ENCODE data around the gene MRPS5. TPM values are rescaled to one million over a fixed set of nuclear protein-coding genes. Genes with fewer than 3 reads are reported as not detected.

Gene MRPS5
- total RNA-seq, 1 donor from 2014 or later = 93.6 TPM

- Mint-ChIP-seq H3K9me3 (no peaks in the 10 kb centered on the region), H3K27me3 (ENCODE audit: insufficient read depth) (no peaks in the 10 kb centered on the region), H3K36me3 (ENCODE audit: low read depth) (peaks cover 49% of the 10 kb centered on the region), H3K27ac (peak overlapping the region; percentile 87), H3K4me3 (peak overlapping the region; percentile 33), H3K4me1 (ENCODE audit: low read depth) (peaks cover 76% of the 10 kb centered on the region)
- intact Hi-C loops (cut with micrococcal nuclease) = no loop called here
- DNase-seq (ENCODE audit: low spot score) = no peak
Observed at GRCh38 chr2:95046371-95047112, 75.1 kb downstream of the MRPS5 start.

- Mint-ChIP-seq H3K27me3 (ENCODE audit: insufficient read depth) (no peaks in the 10 kb centered on the region), H3K4me1 (ENCODE audit: low read depth) (peaks cover 72% of the 10 kb centered on the region), H3K9me3 (no peaks in the 10 kb centered on the region), H3K36me3 (ENCODE audit: low read depth) (peaks cover 40% of the 10 kb centered on the region), H3K27ac (no peak overlapping the region), H3K4me3 (no peak overlapping the region)
- intact Hi-C loops (cut with micrococcal nuclease) = no loop called here
- no peak for DNase-seq (ENCODE audit: low spot score)
Observed at GRCh38 chr2:95044601-95045000, 77.0 kb downstream of the MRPS5 start.

DNA sequence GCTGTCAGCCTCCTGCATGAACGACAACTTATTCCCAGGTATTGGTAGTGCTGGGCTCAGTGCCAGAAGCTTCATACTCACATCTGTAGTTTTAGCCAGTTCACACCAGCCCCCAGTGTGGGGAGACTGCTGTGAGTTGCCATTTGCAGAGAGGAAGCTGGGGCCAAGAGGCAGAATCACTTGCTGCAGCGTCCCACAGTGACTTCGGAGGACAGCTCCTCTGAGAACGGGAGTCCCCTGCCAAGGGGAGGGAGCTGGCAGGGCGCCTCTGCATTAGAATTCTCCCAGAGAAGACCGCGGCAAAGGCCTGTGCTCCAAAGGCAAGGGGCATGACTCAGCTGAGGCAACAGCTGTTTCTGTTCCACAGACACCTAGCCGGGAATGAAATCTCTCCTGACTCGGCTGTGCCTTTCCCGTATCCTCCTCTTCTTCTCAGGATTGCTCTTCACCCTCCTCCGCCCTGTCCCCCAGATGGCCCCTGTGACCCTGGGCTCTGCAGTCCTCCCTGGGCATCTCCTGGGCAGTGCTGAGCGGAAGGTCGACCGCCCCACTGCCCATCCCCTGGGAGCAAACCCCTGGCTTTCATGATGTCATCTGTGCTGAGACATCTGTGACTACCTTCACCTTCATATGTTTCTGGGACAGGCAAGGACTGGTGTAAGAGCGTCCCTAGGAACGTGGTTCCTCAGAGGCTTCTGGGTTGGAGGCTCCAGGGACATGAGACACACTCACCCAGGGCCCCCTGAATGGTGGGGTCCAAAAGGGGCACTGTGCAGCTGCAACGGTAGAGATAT lies 78.1 kb downstream of the MRPS5 start:
- intact Hi-C loops (cut with micrococcal nuclease) = loop anchor here (1.0 kb wide), 1 partner anchor 8 kb away; no protein-coding TSS in a partner anchor

GRCh38 chr2:95042472-95043271 lies 78.9 kb downstream of the MRPS5 start:
- Mint-ChIP-seq H3K27me3 (ENCODE audit: insufficient read depth) (no peaks in the 10 kb centered on the region), H3K4me3 (peak overlapping the region; percentile 30), H3K36me3 (ENCODE audit: low read depth) (peaks cover 53% of the 10 kb centered on the region), H3K27ac (peak overlapping the region; percentile 85), H3K4me1 (ENCODE audit: low read depth) (peaks cover 88% of the 10 kb centered on the region), H3K9me3 (peaks cover 14% of the 10 kb centered on the region)
- intact Hi-C loops (cut with micrococcal nuclease) = loop anchor here (1.0 kb wide), 1 partner anchor 9 kb away; no protein-coding TSS in a partner anchor
- DNase-seq (ENCODE audit: low spot score) = no peak

More for the DNA sequence above, 78.1 kb downstream of the MRPS5 start:
- peaks cover 83% of the 10 kb centered on the region for H3K4me1 Mint-ChIP-seq (ENCODE audit: low read depth)
- no peaks in the 10 kb centered on the region for H3K27me3 Mint-ChIP-seq (ENCODE audit: insufficient read depth)
- peaks cover 6% of the 10 kb centered on the region for H3K9me3 Mint-ChIP-seq
- DNase-seq (ENCODE audit: low spot score) = no peak
- H3K36me3 Mint-ChIP-seq (ENCODE audit: low read depth) = peaks cover 45% of the 10 kb centered on the region
- H3K4me3 Mint-ChIP-seq = peak overlapping the region; percentile 30
- peak overlapping the region; percentile 85 for H3K27ac Mint-ChIP-seq

- H3K27me3 Mint-ChIP-seq (ENCODE audit: insufficient read depth) = no peaks in the 10 kb centered on the region
- DNase-seq (ENCODE audit: low spot score) = no peak
- H3K4me1 Mint-ChIP-seq (ENCODE audit: low read depth) = peaks cover 88% of the 10 kb centered on the region
- H3K9me3 Mint-ChIP-seq = peaks cover 22% of the 10 kb centered on the region
- peak overlapping the region; percentile 93 for H3K27ac Mint-ChIP-seq
- no peak overlapping the region for H3K4me3 Mint-ChIP-seq
- intact Hi-C loops (cut with micrococcal nuclease) = loop anchor here (1.0 kb wide), 1 partner anchor 17 kb away; the partner anchor contains the start of gene MAL
- H3K36me3 Mint-ChIP-seq (ENCODE audit: low read depth) = peaks cover 60% of the 10 kb centered on the region
Observed at GRCh38 chr2:95041824-95042442, 79.7 kb downstream of the MRPS5 start.

DNA sequence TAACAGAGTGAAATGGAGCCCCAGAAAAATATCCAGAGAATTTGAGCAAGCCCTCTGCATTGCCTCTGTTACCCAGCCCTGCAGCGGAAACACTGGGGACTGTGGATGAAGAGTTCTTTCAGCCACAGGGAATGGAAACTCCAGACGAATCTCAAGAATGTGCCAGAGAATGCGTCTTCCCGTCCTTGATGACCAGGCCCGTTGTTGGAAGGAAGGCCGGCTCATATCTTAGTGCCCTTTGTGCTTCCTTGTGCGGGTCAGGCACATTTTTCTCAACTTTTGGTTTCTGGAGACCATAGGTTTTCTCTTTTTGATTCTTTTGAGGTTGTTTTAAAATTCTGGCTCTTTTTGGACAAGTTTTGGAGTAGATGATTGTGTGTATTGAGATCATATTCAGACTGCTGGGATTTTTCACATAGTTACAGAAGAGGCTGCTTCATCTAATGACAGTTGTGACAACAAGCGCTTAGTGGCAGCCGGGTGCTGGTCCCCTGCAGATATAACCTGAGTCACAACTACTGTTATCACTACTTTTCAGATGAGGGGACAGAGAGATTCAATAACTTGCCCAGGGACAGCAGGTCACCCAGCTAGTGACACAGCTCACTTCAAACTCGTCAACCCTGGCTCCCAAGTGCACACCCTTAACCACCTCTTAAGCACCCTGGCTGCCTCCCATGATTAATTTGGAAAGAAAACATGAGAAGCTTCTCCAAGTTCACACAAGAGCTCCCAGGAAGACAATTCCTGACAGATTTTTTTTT lies 80.4 kb downstream of the MRPS5 start:
- H3K36me3 Mint-ChIP-seq (ENCODE audit: low read depth) = peaks cover 62% of the 10 kb centered on the region
- peaks cover 88% of the 10 kb centered on the region for H3K4me1 Mint-ChIP-seq (ENCODE audit: low read depth)
- no peaks in the 10 kb centered on the region for H3K27me3 Mint-ChIP-seq (ENCODE audit: insufficient read depth)
- no peak overlapping the region for H3K4me3 Mint-ChIP-seq
- peaks cover 28% of the 10 kb centered on the region for H3K9me3 Mint-ChIP-seq
- DNase-seq (ENCODE audit: low spot score) = no peak
- intact Hi-C loops (cut with micrococcal nuclease) = loop anchor here (1.0 kb wide), 1 partner anchor 16 kb away; the partner anchor contains the start of gene MAL
- H3K27ac Mint-ChIP-seq = peak overlapping the region; percentile 93

- intact Hi-C loops (cut with micrococcal nuclease) = no loop called here
- no peak for DNase-seq (ENCODE audit: low spot score)
- H3K9me3 Mint-ChIP-seq = peaks cover 28% of the 10 kb centered on the region
- H3K4me1 Mint-ChIP-seq (ENCODE audit: low read depth) = peaks cover 81% of the 10 kb centered on the region
- H3K27me3 Mint-ChIP-seq (ENCODE audit: insufficient read depth) = no peaks in the 10 kb centered on the region
- no peak overlapping the region for H3K4me3 Mint-ChIP-seq
- peak overlapping the region; percentile 89 for H3K27ac Mint-ChIP-seq
- H3K36me3 Mint-ChIP-seq (ENCODE audit: low read depth) = peaks cover 60% of the 10 kb centered on the region
Observed at GRCh38 chr2:95040426-95040825, 81.2 kb downstream of the MRPS5 start.

GRCh38 chr2:95039978-95040377 lies 81.6 kb downstream of the MRPS5 start:
- H3K9me3 Mint-ChIP-seq = peaks cover 28% of the 10 kb centered on the region
- no peak overlapping the region for H3K4me3 Mint-ChIP-seq
- H3K4me1 Mint-ChIP-seq (ENCODE audit: low read depth) = peaks cover 80% of the 10 kb centered on the region
- intact Hi-C loops (cut with micrococcal nuclease) = loop anchor here (1.0 kb wide), 1 partner anchor 34 kb away; no protein-coding TSS in a partner anchor
- H3K27me3 Mint-ChIP-seq (ENCODE audit: insufficient read depth) = no peaks in the 10 kb centered on the region
- no peak for DNase-seq (ENCODE audit: low spot score)
- H3K27ac Mint-ChIP-seq = peak overlapping the region; percentile 89
- H3K36me3 Mint-ChIP-seq (ENCODE audit: low read depth) = peaks cover 63% of the 10 kb centered on the region

DNA sequence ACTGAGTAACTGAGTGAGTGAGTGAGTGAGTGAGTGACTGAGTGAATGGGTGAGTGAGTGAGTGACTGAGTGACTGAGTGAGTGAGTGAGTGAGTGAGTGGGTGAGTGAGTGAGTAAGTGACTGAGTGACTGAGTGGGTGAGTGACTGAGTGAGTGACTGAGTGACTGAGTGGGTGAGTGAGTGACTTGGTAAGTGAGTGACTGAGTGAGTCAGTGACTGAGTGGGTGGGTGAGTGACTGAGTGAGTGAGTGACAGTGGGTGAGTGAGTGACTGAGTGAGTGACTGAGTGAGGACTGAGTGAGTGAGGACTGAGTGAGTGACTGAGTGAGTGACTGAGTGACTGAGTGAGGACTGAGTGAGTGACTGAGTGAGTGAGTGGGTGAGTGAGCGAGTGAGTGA lies 82.2 kb downstream of the MRPS5 start:
- Mint-ChIP-seq H3K36me3 (ENCODE audit: low read depth) (peaks cover 59% of the 10 kb centered on the region), H3K4me3 (no peak overlapping the region), H3K27ac (peak overlapping the region; percentile 95), H3K4me1 (ENCODE audit: low read depth) (peaks cover 74% of the 10 kb centered on the region), H3K9me3 (peaks cover 28% of the 10 kb centered on the region), H3K27me3 (ENCODE audit: insufficient read depth) (no peaks in the 10 kb centered on the region)
- intact Hi-C loops (cut with micrococcal nuclease) = loop anchor here (1.0 kb wide), 1 partner anchor 35 kb away; no protein-coding TSS in a partner anchor
- no peak for DNase-seq (ENCODE audit: low spot score)

DNA sequence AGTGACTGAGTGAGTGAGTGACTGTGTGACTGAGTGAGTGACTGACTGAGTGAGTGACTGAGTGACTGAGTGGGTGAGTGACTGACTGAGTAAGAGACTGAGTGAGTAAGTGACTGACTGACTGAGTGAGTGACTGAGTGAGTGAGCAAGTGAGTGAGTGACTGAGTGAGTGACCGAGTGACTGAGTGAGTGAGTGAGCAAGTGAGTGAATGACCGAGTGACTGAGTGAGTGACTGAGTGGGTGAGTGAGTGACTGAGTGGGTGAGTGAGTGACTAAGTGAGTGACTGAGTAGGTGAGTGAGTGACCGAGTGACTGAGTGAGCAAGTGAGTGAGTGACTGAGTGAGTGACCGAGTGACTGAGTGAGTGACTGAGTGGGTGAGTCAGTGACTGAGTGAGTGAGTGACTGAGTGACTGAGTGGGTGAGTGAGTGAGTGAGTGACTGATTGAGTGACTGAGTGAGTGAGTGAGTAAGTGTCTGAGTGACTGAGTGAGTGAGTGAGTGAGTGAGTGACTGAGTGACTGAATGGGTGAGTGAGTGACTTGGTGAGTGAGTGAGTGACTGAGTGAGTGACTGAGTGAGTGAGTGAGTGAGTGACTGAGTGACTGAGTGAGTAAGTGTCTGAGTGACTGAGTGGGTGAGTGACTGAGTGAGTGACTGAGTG lies 82.8 kb downstream of the MRPS5 start:
- H3K36me3 Mint-ChIP-seq (ENCODE audit: low read depth) = peaks cover 54% of the 10 kb centered on the region
- no peak for DNase-seq (ENCODE audit: low spot score)
- H3K27ac Mint-ChIP-seq = peak overlapping the region; percentile 95
- H3K27me3 Mint-ChIP-seq (ENCODE audit: insufficient read depth) = no peaks in the 10 kb centered on the region
- peaks cover 28% of the 10 kb centered on the region for H3K9me3 Mint-ChIP-seq
- no peak overlapping the region for H3K4me3 Mint-ChIP-seq
- intact Hi-C loops (cut with micrococcal nuclease) = loop anchor here (1.0 kb wide), 1 partner anchor 36 kb away; no protein-coding TSS in a partner anchor
- H3K4me1 Mint-ChIP-seq (ENCODE audit: low read depth) = peaks cover 68% of the 10 kb centered on the region

Data from activated T-helper 1 cell treated with anti-CD3 and anti-CD28 coated beads, Interleukin-12 subunit alpha, Interleukin-12 subunit beta, Interleukin-2, Interleukin-4 antibody, amounts not matched to agents 30 ng/mL and 10 ng/mL and 1 ng/mL, durations not matched to agents 14 hours and 24 hours and 36 hours (primary cell).